WTC11 (cell line): ENCODE data around the gene ANKFN1. TPM values are rescaled to one million over a fixed set of nuclear protein-coding genes. Genes with fewer than 3 reads are reported as not detected.

Source experiments
- ATAC-seq: fragments of 200-7000 bp; cut with Tn5 transposase; 2 replicates; pipeline ENCODE4 v1.10.0; 2021; ENCODE audit warnings: mild to moderate bottlenecking, moderate library complexity
- CTCF ChIA-PET: fragments of 300-600 bp; sonication (Branson Sonifier 250); formaldehyde crosslinking; loops from one replicate; lab custom pipeline; 2021; ENCODE audit warnings: antibody characterized with exemption; lab: Charles Lee
- POLR2A ChIA-PET: fragments of 350-600 bp; sonication (Branson Sonifier 250); formaldehyde crosslinking; loops from one replicate; lab custom pipeline; 2021; ENCODE audit warnings: antibody characterized with exemption; lab: Charles Lee
- DNase-seq: peaks from one replicate; pipeline ENCODE4 v3.0.0; 2021; ENCODE audit warnings: low spot score
- H3K27ac Mint-ChIP-seq: 2 replicates; pipeline ENCODE4 v1.8.0; 2021; ENCODE audit warnings: mixed read lengths
- H3K27me3 Mint-ChIP-seq: 2 replicates; pipeline ENCODE4 v1.8.0; 2021; ENCODE audit warnings: low read depth, mild to moderate bottlenecking, moderate library complexity, mixed read lengths
- H3K36me3 Mint-ChIP-seq: 2 replicates; pipeline ENCODE4 v1.8.0; 2021; ENCODE audit warnings: mixed read lengths
- H3K4me1 Mint-ChIP-seq: 2 replicates; pipeline ENCODE4 v1.8.0; 2022; ENCODE audit warnings: mixed read lengths
- H3K4me3 Mint-ChIP-seq: 2 replicates; pipeline ENCODE4 v1.8.0; 2021; ENCODE audit warnings: mild to moderate bottlenecking, moderate library complexity, mixed read lengths
- H3K9me3 Mint-ChIP-seq: 2 replicates; pipeline ENCODE4 v1.8.0; 2021; ENCODE audit warnings: mixed read lengths
- ATF2 ChIP-seq: sonication (generic); formaldehyde crosslinking; IDR thresholded peaks from 2 replicates; pipeline ENCODE4 v1.8.1; 2022; ENCODE audit warnings: low read depth, missing genetic modification reagents, borderline replicate concordance
- ATF6 ChIP-seq: sonication (generic); formaldehyde crosslinking; IDR thresholded peaks from 2 replicates; pipeline ENCODE4 v1.8.1; 2023; ENCODE audit warnings: mild to moderate bottlenecking, missing genetic modification reagents
- CREM ChIP-seq: sonication (generic); formaldehyde crosslinking; IDR thresholded peaks from 2 replicates; pipeline ENCODE4 v1.8.1; 2022; ENCODE audit warnings: mild to moderate bottlenecking, missing genetic modification reagents, moderate library complexity
- E2F1 ChIP-seq: sonication (generic); formaldehyde crosslinking; IDR thresholded peaks from 2 replicates; pipeline ENCODE4 v1.8.0; 2022; ENCODE audit warnings: mild to moderate bottlenecking, missing genetic modification reagents
- E2F5 ChIP-seq: sonication (generic); formaldehyde crosslinking; IDR thresholded peaks from 2 replicates; pipeline ENCODE4 v1.8.1; 2022; ENCODE audit warnings: mild to moderate bottlenecking, moderate library complexity, missing genetic modification reagents
- EMX1 ChIP-seq: fragments of 250-450 bp; sonication (Bioruptor Pico); IDR thresholded peaks from 2 replicates; pipeline ENCODE4 v1.8.0; 2021; ENCODE audit warnings: mild to moderate bottlenecking
- FOXJ3 ChIP-seq: sonication (generic); formaldehyde crosslinking; IDR thresholded peaks from 2 replicates; pipeline ENCODE4 v1.9.0; 2021; ENCODE audit warnings: missing genetic modification reagents, mild to moderate bottlenecking, borderline replicate concordance
- FOXK1 ChIP-seq: sonication (generic); formaldehyde crosslinking; IDR thresholded peaks from 2 replicates; pipeline ENCODE4 v1.8.0; 2022; ENCODE audit warnings: mild to moderate bottlenecking, moderate library complexity, missing genetic modification reagents
- FOXP1 ChIP-seq: sonication (generic); formaldehyde crosslinking; IDR thresholded peaks from 2 replicates; pipeline ENCODE4 v1.8.0; 2022; ENCODE audit warnings: missing genetic modification reagents, mild to moderate bottlenecking, moderate library complexity, borderline replicate concordance
- GRHL2 ChIP-seq: fragments of 250-450 bp; sonication (Bioruptor Pico); IDR thresholded peaks from 2 replicates; pipeline ENCODE4 v1.8.0; 2022; ENCODE audit warnings: mild to moderate bottlenecking, moderate library complexity; ENCODE audit not compliant: insufficient replicate concordance, severe bottlenecking
- MYBL2 ChIP-seq: sonication (generic); formaldehyde crosslinking; IDR thresholded peaks from 2 replicates; pipeline ENCODE4 v1.8.1; 2023; ENCODE audit warnings: mild to moderate bottlenecking, moderate library complexity, missing genetic modification reagents
- PRDM15 ChIP-seq: sonication (generic); formaldehyde crosslinking; IDR thresholded peaks from 2 replicates; pipeline ENCODE4 v1.8.0; 2022; ENCODE audit warnings: missing genetic modification reagents
- PRRX2 ChIP-seq: fragments of 250-450 bp; sonication (Bioruptor Pico); IDR thresholded peaks from 2 replicates; pipeline ENCODE4 v1.8.0; 2021; ENCODE audit warnings: mild to moderate bottlenecking
- RORB ChIP-seq: fragments of 250-450 bp; sonication (Bioruptor Pico); IDR thresholded peaks from 2 replicates; pipeline ENCODE4 v1.9.0; 2021; ENCODE audit warnings: mild to moderate bottlenecking
- SMAD3 ChIP-seq: sonication (generic); formaldehyde crosslinking; IDR thresholded peaks from 2 replicates; pipeline ENCODE4 v1.8.0; 2022; ENCODE audit warnings: missing genetic modification reagents, mild to moderate bottlenecking, borderline replicate concordance
- STAT6 ChIP-seq: sonication (generic); formaldehyde crosslinking; conservative IDR thresholded peaks from 2 replicates; pipeline ENCODE4 v1.8.1; 2023; ENCODE audit warnings: mild to moderate bottlenecking, low read depth, missing genetic modification reagents, moderate library complexity
- TEAD1 ChIP-seq: sonication (generic); formaldehyde crosslinking; IDR thresholded peaks from 2 replicates; pipeline ENCODE4 v1.8.0; 2022; ENCODE audit warnings: mild to moderate bottlenecking, missing genetic modification reagents
- ZBTB43 ChIP-seq: sonication (generic); formaldehyde crosslinking; IDR thresholded peaks from 2 replicates; pipeline ENCODE4 v1.8.1; 2023; ENCODE audit warnings: mild to moderate bottlenecking, missing genetic modification reagents
- ZNF219 ChIP-seq: sonication (generic); formaldehyde crosslinking; IDR thresholded peaks from 2 replicates; pipeline ENCODE4 v1.8.0; 2023; ENCODE audit warnings: missing genetic modification reagents, mild to moderate bottlenecking, borderline replicate concordance
- ZNF671 ChIP-seq: fragments of 250-450 bp; sonication (Bioruptor Pico); IDR thresholded peaks from 2 replicates; pipeline ENCODE4 v1.8.0; 2021; ENCODE audit warnings: mild to moderate bottlenecking
- total RNA-seq: library from RNA; stranded (reverse); gene quantifications from 3 replicates; pipeline ENCODE4 v1.2.3, GENCODE V29; 2021

The ANKFN1 gene
- total RNA-seq, 1 experiment from 2014 or later: 0.24 TPM

- H3K36me3 Mint-ChIP-seq: no peaks in the 10 kb centered on the region
- H3K27ac Mint-ChIP-seq: no peak overlapping the region
- no peak overlapping the region for H3K4me3 Mint-ChIP-seq
- CTCF ChIA-PET: no interaction called here
- DNase-seq: no peak
- no peaks in the 10 kb centered on the region for H3K4me1 Mint-ChIP-seq
- TF ChIP-seq E2F5 (CRISPR knock-in tag): no peak
- no peak for TF ChIP-seq ZNF671 (CRISPR knock-in tag)
- TF ChIP-seq CREM (CRISPR knock-in tag): no peak
- no peak for TF ChIP-seq ZNF219 (CRISPR knock-in tag)
- no peak for TF ChIP-seq FOXP1 (CRISPR knock-in tag)
- TF ChIP-seq E2F1: no peak
- TF ChIP-seq SMAD3 (CRISPR knock-in tag): no peak
- TF ChIP-seq PRDM15 (CRISPR knock-in tag): no peak
- no peak for TF ChIP-seq PRRX2
- TF ChIP-seq GRHL2 (CRISPR knock-in tag): no peak
- TF ChIP-seq RORB (CRISPR knock-in tag): no peak
- TF ChIP-seq STAT6 (CRISPR knock-in tag): no peak
- TF ChIP-seq FOXK1 (CRISPR knock-in tag): no peak
- no peak for TF ChIP-seq ZBTB43
- no peak for TF ChIP-seq MYBL2
- no peak for TF ChIP-seq TEAD1 (CRISPR knock-in tag)
- no peak for TF ChIP-seq EMX1 (CRISPR knock-in tag)
- TF ChIP-seq ATF2: no peak
- TF ChIP-seq FOXJ3: no peak
- no peak for TF ChIP-seq ATF6 (CRISPR knock-in tag)
- TF ChIP-seq, all 79 proteins: peak for 0
- H3K27me3 Mint-ChIP-seq: no peaks in the 10 kb centered on the region
- POLR2A ChIA-PET: no interaction called here
- ATAC-seq: no peak
- H3K9me3 Mint-ChIP-seq: no peaks in the 10 kb centered on the region
These were observed 42.7 kb upstream of the ANKFN1 start for GRCh38 chr17:56110463-56111135.
